GM12801 (cell line): ENCODE data around the gene AFAP1L1.

Experiments
- TF ChIP-seq, protein P1 (sequence below): IDR thresholded peaks from one replicate; pipeline ENCODE4 v1.5.1; 2011; ENCODE audit warnings: control low read depth; ENCODE audit not compliant: insufficient read length; ENCODE audit errors: extremely low read depth

AFAP1L1 gene

DNA sequence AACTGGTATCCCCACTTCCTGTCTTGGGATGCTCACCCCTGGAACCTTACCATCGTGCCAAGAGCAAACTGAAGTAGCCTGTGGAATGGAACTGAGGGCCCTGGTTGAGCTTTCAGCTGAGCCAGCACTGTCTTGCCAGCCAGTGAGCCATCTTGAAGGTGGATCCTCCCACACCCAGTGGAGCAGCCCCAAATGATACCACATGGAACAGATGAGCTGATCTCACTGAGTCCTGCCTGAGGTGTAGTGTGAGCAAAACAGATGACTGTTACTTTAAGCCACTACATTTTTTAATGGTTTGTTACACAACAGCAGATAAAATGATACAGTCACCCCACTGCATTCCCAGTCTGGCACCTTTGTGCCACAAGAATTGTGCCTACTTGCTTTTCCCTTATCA lies 84.0 kb downstream of the AFAP1L1 start:
- TF ChIP-seq, protein P1, sequence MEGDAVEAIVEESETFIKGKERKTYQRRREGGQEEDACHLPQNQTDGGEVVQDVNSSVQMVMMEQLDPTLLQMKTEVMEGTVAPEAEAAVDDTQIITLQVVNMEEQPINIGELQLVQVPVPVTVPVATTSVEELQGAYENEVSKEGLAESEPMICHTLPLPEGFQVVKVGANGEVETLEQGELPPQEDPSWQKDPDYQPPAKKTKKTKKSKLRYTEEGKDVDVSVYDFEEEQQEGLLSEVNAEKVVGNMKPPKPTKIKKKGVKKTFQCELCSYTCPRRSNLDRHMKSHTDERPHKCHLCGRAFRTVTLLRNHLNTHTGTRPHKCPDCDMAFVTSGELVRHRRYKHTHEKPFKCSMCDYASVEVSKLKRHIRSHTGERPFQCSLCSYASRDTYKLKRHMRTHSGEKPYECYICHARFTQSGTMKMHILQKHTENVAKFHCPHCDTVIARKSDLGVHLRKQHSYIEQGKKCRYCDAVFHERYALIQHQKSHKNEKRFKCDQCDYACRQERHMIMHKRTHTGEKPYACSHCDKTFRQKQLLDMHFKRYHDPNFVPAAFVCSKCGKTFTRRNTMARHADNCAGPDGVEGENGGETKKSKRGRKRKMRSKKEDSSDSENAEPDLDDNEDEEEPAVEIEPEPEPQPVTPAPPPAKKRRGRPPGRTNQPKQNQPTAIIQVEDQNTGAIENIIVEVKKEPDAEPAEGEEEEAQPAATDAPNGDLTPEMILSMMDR = no peak

DNA sequence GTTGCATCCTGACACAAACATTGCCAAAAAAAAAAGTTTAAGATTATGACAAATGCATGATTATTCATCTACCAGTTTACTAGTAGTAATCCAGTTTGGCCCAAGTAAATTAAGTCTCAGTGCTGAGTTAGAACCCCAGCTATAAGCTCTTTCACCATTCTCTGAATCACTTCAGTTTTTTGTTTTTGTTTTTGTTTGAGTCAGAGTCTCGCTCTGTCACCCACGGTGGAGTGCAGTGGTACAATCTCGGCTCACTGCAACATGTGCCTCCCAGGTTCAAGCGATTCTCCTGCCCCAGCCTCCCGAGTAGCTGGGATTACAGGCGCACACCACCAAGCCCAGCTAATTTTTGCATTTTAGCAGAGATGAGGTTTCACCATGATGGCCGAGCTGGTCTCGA lies 84.7 kb downstream of the AFAP1L1 start:
- TF ChIP-seq, protein P1 = no peak

DNA sequence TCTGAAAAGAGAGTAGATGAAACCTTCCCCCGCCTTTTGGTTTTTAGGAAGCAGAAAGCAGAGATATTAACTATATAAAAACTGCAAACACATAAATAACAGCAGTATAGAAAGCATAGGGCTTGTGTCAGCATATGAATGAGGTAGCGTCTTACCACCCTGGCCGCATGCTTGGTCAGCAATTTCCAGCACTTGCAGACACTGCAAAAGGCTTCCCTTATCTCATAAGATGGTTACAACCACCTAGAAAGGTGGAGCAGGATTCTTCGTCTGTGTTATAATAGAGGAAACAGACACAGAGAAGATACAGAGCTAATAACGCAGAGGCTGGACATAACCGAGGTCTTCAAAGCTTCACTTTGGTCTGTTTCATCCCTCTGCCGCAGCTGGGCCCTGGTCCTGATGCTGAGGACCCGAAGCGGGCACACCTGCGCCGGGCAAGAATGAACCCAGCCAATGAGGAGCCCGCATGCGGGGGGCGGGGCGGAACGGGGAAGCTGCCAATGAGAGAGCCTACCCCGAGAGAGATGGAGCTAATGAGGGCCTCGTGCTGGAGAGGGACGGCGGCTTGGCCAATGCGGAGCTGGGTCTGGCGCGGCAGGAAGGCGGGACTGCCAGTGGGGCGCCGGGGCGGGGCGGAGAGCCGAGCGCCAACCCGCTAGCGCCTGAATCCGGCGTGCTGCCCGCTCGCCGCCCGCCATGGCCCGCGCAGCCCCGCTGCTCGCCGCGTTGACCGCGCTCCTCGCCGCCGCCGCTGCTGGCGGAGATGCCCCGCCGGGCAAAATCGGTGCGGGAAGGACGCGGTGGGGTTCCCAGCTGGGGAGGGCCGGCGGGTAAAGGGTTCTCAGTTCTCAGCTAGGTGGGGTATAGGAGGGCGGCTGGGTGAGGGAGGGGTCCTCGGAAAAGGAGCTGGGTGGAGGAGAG lies 86.0 kb downstream of the AFAP1L1 start, which contains the start of gene PCYOX1L:
Gene PCYOX1L (plus strand): TSS at position 677 of the 924 bp plus-strand sequence. CDS start 23 bp downstream, at position 700.
- TF ChIP-seq, protein P1 = no peak

DNA sequence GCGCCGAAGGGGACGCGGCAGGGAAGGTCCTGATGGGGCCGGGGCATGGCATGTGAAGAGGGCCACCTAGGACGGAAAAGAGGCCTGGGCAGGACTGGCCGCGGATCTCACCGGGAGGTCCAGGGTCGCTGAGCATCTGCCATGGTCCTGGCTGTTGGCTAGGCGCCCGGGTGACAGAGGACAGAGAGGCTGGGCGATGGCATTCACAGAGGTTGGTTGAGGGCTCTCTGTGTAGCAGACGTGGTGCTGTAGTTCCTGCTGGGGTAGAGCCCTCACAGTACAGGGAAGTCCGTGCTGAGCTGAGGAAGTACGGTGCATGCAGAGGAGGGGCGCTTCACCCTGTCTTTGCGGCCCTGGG lies 86.6 kb downstream of the AFAP1L1 start:
- TF ChIP-seq, protein P1 = no peak

DNA sequence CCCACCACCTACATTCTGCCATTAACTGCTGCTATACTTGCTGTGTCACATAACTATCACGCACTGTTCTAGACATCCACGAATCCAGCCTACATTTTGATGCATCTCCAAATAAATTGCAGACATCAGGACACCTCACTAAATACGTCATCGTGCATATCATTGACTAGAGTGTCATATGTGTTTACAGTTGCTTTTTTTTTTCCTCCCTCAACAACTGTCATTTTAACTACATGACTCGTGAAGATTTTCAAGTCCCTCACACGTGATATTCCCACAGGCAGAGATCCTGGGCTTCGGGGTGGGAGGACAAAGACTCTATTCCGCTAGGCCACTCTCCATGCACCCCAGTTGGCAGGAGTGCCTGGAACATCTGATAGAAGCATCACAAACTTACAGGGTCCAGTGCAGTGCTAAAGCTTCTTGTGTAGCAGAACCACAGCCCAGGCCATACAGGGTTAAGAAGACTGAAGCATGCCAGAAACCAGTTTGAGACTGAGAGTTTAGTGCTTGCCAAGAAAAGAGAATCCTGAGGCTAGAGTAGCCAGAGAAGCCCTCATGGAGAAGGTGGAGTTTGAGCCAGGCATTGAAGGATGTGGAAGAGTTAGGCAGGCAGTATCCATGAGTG lies 87.3 kb downstream of the AFAP1L1 start:
- TF ChIP-seq, protein P1 = no peak

DNA sequence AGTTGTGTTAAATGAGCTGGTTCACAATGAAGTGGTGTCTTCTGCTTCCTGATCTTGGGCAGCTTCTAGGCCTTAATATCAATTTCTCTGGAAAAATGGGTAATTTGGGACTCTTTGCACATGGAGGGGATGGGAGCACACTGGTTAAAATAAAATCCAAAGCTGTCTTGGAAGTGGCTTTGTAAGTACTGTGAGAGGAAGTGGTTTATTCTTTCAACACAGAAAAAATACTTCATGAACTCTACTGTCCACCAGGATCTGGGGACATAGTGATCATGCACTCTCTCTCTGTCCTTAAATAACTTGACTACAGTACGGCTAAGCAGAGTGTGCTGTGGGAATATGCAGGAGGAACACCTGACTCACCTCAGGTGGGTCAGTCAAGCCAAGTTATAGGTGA lies 88.6 kb downstream of the AFAP1L1 start:
- TF ChIP-seq, protein P1 = no peak

DNA sequence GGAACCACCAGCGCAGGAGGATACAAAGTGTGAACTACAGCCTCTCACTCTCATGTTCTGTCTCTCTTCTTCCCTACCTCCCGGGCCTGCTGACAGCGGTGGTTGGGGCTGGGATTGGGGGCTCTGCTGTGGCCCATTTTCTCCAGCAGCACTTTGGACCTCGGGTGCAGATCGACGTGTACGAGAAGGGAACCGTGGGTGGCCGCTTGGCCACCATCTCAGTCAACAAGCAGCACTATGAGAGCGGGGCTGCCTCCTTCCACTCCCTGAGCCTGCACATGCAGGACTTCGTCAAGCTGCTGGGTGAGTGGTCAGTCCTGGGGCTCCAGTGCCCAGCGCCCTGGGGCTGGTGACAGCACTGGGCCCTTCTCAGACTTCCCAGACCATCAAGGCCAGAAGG lies 90.9 kb downstream of the AFAP1L1 start:
- TF ChIP-seq, protein P1 = no peak
